HL-60 (cell line): ENCODE measurements around the gene KRTAP10-1.

Experiments used
- SPI1 ChIP-seq: IDR thresholded peaks from 2 replicates; pipeline ENCODE4 v1.6.1; 2012; ENCODE audit warnings: low read depth, mild to moderate bottlenecking, borderline replicate concordance
- TF ChIP-seq, protein P1 (sequence below): IDR thresholded peaks from one replicate; pipeline ENCODE4 v1.5.1; 2011; ENCODE audit warnings: low read length, control low read depth, inconsistent platforms; ENCODE audit not compliant: insufficient read depth

DNA sequence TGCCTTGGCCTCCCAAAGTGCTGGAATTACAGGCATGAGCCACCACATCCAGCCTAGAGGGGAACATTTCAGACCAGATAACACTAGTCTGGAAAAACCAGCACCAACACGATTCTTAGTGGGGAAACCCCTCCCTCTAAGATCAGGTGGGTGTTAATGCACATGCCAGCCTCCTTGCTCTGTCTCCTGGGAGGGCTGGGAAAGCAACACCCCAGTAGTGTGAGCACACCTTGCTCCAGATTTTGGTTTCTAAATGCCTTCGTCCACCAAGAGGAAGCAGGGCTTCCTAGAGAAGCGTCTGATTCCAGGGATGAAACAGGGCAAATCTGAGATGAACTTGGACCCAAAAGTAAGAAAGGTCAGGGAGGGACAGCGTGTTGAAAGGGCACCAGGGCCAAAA is 31.3 kb upstream of the KRTAP10-1 start:
- TF ChIP-seq, protein P1, sequence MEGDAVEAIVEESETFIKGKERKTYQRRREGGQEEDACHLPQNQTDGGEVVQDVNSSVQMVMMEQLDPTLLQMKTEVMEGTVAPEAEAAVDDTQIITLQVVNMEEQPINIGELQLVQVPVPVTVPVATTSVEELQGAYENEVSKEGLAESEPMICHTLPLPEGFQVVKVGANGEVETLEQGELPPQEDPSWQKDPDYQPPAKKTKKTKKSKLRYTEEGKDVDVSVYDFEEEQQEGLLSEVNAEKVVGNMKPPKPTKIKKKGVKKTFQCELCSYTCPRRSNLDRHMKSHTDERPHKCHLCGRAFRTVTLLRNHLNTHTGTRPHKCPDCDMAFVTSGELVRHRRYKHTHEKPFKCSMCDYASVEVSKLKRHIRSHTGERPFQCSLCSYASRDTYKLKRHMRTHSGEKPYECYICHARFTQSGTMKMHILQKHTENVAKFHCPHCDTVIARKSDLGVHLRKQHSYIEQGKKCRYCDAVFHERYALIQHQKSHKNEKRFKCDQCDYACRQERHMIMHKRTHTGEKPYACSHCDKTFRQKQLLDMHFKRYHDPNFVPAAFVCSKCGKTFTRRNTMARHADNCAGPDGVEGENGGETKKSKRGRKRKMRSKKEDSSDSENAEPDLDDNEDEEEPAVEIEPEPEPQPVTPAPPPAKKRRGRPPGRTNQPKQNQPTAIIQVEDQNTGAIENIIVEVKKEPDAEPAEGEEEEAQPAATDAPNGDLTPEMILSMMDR = no peak
- TF ChIP-seq SPI1 = no peak
